GM13977 (cell line): ENCODE measurements around the gene SLC39A13.

Experiments used
- DNase-seq: peaks from one replicate; pipeline ENCODE4 v3.0.0; 2012; ENCODE audit warnings: low spot score
- CTCF ChIP-seq: IDR thresholded peaks from 2 replicates; pipeline ENCODE4 v1.5.1; 2012; ENCODE audit warnings: mild to moderate bottlenecking, control low read depth; ENCODE audit not compliant: insufficient read depth; ENCODE audit errors: extremely low read depth, missing control alignments
- in situ Hi-C: fragments of 300-500 bp; cut with MboI; formaldehyde crosslinking; loops from one replicate; pipeline ENCODE4 v1.12.0; 2022; ENCODE audit warnings: low sequenced_read_pairs, low pct_unique_long_range_greater_than_20kb, mixed read lengths, inconsistent platforms; ENCODE audit not compliant: unreplicated experiment

SLC39A13 gene

GRCh38 chr11:47413908-47414684 lies 5.7 kb downstream of the SLC39A13 start:
- in situ Hi-C loops: loop anchor here (25.0 kb wide), 1 partner anchor 698 kb away; no protein-coding TSS in a partner anchor
- no peak for DNase-seq
- no peak for TF ChIP-seq CTCF

GRCh38 chr11:47414685-47415070 lies 6.3 kb downstream of the SLC39A13 start:
- TF ChIP-seq CTCF: no peak
- in situ Hi-C loops: loop anchor here (25.0 kb wide), 1 partner anchor 698 kb away; no protein-coding TSS in a partner anchor

GRCh38 chr11:47415091-47415854 lies 6.9 kb downstream of the SLC39A13 start:
- in situ Hi-C loops: loop anchor here (25.0 kb wide), 1 partner anchor 697 kb away; no protein-coding TSS in a partner anchor
- no peak for DNase-seq
- no peak for TF ChIP-seq CTCF

More at GRCh38 chr11:47414685-47415070, 6.3 kb downstream of the SLC39A13 start:
- no peak for DNase-seq

DNA sequence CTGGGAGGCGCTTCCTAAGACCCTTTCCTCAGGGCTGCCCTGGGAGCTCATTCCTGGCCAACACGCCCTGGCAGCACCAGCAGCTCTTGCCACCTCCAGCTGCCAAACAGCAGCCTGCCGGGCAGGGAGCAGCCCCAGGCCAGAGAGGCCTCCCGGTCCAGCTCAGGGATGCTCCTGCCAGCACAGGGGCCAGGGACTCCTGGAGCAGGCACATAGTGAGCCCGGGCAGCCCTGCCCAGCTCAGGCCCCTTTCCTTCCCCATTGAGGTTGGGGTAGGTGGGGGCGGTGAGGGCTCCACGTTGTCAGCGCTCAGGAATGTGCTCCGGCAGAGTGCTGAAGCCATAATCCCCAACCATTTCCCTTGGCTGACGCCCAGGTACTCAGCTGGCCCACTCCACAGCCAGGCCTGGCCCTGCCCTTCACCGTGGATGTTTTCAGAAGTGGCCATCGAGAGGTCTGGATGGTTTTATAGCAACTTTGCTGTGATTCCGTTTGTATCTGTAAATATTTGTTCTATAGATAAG lies 7.6 kb downstream of the SLC39A13 start:
- no peak for TF ChIP-seq CTCF
- in situ Hi-C loops: loop anchor here (25.0 kb wide), 1 partner anchor 696 kb away; no protein-coding TSS in a partner anchor
- DNase-seq: no peak

GRCh38 chr11:47417712-47418111 lies 9.3 kb downstream of the SLC39A13 start:
- no peak for TF ChIP-seq CTCF
- no peak for DNase-seq
- in situ Hi-C loops: loop anchor here (25.0 kb wide), 1 partner anchor 695 kb away; no protein-coding TSS in a partner anchor

GRCh38 chr11:47418454-47419259 lies 10.3 kb downstream of the SLC39A13 start:
- no peak for DNase-seq
- in situ Hi-C loops: loop anchor here (25.0 kb wide), 1 partner anchor 694 kb away; no protein-coding TSS in a partner anchor
- TF ChIP-seq CTCF: no peak
